Measurements from ENCODE around the gene RNASET2. TPM values are rescaled to one million over a fixed set of nuclear protein-coding genes. Genes with fewer than 3 reads are reported as not detected.

RNASET2 gene
- total and polyA plus RNA-seq, 2 of the 13 experiments (the other 11 are each of a cell fraction or from before 2014, with no cell fraction given), result 44.6 to 597 TPM

DNA sequence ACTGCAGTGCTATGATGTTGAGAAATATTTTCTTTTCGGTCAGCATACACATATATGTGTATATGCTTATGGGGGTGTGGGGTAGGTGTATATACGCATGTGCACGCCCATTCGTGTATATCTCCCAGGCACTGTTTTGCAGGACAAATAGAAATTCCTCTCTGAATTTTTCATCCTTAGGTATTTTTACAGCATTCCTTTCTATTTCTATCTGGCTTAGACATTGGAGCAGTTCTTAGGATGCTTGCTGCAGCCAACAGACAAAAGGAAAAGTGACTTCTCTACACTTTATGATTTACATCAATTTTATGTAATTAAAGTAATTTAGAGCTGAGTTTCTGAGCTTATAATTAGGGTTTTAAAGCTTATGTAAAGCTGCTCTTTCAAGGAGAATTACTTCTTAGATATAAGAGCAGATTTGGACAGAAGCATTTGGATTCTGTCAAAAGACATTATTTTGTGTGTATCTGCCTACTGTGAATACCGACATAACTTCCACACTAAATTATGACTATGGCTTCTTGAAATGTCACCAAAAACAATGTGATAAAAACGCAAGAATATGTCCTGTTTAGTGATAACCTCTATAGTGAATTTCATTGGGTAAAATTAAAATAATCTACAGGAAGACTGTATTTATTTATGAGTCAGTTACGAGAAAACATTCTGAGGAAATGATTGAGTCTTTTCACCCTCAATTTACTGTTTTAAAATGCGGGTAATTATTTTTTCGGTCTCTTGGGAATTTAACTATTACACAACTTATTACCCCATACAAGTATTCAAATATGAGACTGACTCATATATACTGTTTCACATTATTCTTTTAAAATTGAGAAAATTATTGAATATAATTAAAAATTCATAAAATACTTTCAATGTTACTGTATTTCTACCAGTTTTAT, 21.5 kb upstream of the RNASET2 start:
- Histone ChIP-seq H3K27ac (ENCODE audit: extremely low read length, insufficient read depth, low read length) (no peak overlapping the region), H3K4me2 (ENCODE audit: low read depth, low read length) (no peak overlapping the region), H3K4me3 (replicated peaks in 1 of 3; ENCODE audit: insufficient read depth in 1 of 3, low read depth in 2 of 3, low read length in 3 of 3) (no peak overlapping the region), H2AFZ (ENCODE audit: low read length) (no peak overlapping the region), H3K9me3 (ENCODE audit: low read length) (no peaks in the 10 kb centered on the region), H3K27me3 (ENCODE audit: control insufficient read depth in 1 of 2, insufficient read depth in 2 of 2, low read length in 2 of 2) (no peaks in the 10 kb centered on the region), H3K36me3 (replicated peaks in 1 of 2; ENCODE audit: control insufficient read depth in 1 of 2, insufficient read depth in 2 of 2, low read length in 2 of 2) (peaks cover 3 to 9% of the 10 kb centered on the region in 2 experiments; a peak in 2 of 5 replicates), H4K20me1 (ENCODE audit: insufficient read depth, low read length) (no peaks in the 10 kb centered on the region), H3K79me2 (ENCODE audit: insufficient read depth, low read length) (no peaks in the 10 kb centered on the region), H3K4me1 (ENCODE audit: insufficient read depth, low read length) (no peaks in the 10 kb centered on the region), H3K9ac (ENCODE audit: insufficient read depth, low read depth, low read length) (no peak overlapping the region)
- no TSS peak for BruUV-seq (replicated peaks)
- intact Hi-C loops (cut with micrococcal nuclease; ENCODE audit: unreplicated experiment) (no loop called here), in situ Hi-C loops (cut with HindIII; ENCODE audit: extremely low pct_ligation_motif_present, low pct_unique_long_range_greater_than_20kb) (no loop called here)
- POLR2A ChIA-PET, result no interaction called here
- CTCF ChIA-PET (ENCODE audit: low intra/inter-chr PET ratio, low total read pairs), result no interaction called here
- no peak for ATAC-seq
- WGBS (ENCODE audit: low lambda C conversion rate), result 97% methylated on average over 9 of the region's 9 CpGs
- DNase-seq (ENCODE audit: low spot score), result no peak
- no peak for FAIRE-seq
- TF ChIP-seq, protein P1, sequence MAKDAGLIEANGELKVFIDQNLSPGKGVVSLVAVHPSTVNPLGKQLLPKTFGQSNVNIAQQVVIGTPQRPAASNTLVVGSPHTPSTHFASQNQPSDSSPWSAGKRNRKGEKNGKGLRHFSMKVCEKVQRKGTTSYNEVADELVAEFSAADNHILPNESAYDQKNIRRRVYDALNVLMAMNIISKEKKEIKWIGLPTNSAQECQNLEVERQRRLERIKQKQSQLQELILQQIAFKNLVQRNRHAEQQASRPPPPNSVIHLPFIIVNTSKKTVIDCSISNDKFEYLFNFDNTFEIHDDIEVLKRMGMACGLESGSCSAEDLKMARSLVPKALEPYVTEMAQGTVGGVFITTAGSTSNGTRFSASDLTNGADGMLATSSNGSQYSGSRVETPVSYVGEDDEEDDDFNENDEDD (CRISPR knock-in tag; IDR thresholded peaks at IDR 0.05; ENCODE audit: borderline replicate concordance), result no peak
- TF ChIP-seq, protein P2, sequence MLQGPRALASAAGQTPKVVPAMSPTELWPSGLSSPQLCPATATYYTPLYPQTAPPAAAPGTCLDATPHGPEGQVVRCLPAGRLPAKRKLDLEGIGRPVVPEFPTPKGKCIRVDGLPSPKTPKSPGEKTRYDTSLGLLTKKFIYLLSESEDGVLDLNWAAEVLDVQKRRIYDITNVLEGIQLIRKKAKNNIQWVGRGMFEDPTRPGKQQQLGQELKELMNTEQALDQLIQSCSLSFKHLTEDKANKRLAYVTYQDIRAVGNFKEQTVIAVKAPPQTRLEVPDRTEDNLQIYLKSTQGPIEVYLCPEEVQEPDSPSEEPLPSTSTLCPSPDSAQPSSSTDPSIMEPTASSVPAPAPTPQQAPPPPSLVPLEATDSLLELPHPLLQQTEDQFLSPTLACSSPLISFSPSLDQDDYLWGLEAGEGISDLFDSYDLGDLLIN (CRISPR knock-in tag; IDR thresholded peaks at IDR 0.05; ENCODE audit: borderline replicate concordance), result no peak
- TF ChIP-seq SIX4 (CRISPR knock-in tag; IDR thresholded peaks at IDR 0.05), result no peak
- TF ChIP-seq RFX3 (CRISPR knock-in tag; IDR thresholded peaks at IDR 0.05), result no peak
- TF ChIP-seq, protein P3, sequence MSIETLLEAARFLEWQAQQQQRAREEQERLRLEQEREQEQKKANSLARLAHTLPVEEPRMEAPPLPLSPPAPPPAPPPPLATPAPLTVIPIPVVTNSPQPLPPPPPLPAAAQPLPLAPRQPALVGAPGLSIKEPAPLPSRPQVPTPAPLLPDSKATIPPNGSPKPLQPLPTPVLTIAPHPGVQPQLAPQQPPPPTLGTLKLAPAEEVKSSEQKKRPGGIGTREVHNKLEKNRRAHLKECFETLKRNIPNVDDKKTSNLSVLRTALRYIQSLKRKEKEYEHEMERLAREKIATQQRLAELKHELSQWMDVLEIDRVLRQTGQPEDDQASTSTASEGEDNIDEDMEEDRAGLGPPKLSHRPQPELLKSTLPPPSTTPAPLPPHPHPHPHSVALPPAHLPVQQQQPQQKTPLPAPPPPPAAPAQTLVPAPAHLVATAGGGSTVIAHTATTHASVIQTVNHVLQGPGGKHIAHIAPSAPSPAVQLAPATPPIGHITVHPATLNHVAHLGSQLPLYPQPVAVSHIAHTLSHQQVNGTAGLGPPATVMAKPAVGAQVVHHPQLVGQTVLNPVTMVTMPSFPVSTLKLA (IDR thresholded peaks at IDR 0.05), result no peak
- TF ChIP-seq YY1 (IDR thresholded peaks at IDR 0.05; ENCODE audit: insufficient read depth, insufficient replicate concordance, low read depth, low read length), result no peak
- TF ChIP-seq THAP11 (CRISPR knock-in tag; IDR thresholded peaks at IDR 0.05), result no peak
- TF ChIP-seq, protein P4, sequence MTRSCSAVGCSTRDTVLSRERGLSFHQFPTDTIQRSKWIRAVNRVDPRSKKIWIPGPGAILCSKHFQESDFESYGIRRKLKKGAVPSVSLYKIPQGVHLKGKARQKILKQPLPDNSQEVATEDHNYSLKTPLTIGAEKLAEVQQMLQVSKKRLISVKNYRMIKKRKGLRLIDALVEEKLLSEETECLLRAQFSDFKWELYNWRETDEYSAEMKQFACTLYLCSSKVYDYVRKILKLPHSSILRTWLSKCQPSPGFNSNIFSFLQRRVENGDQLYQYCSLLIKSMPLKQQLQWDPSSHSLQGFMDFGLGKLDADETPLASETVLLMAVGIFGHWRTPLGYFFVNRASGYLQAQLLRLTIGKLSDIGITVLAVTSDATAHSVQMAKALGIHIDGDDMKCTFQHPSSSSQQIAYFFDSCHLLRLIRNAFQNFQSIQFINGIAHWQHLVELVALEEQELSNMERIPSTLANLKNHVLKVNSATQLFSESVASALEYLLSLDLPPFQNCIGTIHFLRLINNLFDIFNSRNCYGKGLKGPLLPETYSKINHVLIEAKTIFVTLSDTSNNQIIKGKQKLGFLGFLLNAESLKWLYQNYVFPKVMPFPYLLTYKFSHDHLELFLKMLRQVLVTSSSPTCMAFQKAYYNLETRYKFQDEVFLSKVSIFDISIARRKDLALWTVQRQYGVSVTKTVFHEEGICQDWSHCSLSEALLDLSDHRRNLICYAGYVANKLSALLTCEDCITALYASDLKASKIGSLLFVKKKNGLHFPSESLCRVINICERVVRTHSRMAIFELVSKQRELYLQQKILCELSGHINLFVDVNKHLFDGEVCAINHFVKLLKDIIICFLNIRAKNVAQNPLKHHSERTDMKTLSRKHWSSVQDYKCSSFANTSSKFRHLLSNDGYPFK (CRISPR knock-in tag; IDR thresholded peaks at IDR 0.05; ENCODE audit: borderline replicate concordance), result no peak
- no peak for TF ChIP-seq ZNF83 (CRISPR knock-in tag; IDR thresholded peaks at IDR 0.05; ENCODE audit: borderline replicate concordance)
- TF ChIP-seq ISL2 (CRISPR knock-in tag; IDR thresholded peaks at IDR 0.05), result no peak
- TF ChIP-seq, protein P5, sequence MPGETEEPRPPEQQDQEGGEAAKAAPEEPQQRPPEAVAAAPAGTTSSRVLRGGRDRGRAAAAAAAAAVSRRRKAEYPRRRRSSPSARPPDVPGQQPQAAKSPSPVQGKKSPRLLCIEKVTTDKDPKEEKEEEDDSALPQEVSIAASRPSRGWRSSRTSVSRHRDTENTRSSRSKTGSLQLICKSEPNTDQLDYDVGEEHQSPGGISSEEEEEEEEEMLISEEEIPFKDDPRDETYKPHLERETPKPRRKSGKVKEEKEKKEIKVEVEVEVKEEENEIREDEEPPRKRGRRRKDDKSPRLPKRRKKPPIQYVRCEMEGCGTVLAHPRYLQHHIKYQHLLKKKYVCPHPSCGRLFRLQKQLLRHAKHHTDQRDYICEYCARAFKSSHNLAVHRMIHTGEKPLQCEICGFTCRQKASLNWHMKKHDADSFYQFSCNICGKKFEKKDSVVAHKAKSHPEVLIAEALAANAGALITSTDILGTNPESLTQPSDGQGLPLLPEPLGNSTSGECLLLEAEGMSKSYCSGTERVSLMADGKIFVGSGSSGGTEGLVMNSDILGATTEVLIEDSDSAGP (CRISPR knock-in tag; IDR thresholded peaks at IDR 0.05; ENCODE audit: borderline replicate concordance), result no peak

All from HepG2 (cell line).